Spleen (tissue), 11 donors: ENCODE results near the gene USP2. TPM values are rescaled to one million over a fixed set of nuclear protein-coding genes. Genes with fewer than 3 reads are reported as not detected.

Experiments
- DNase-seq: peaks from one replicate; pipeline ENCODE4 v3.0.0-alpha.2; 2020
- H3K27ac ChIP-seq, 8 donors: fragments of 200-600 bp; sonication (generic) in 7 of 8; 1 replicate in 4 of 8; 2 replicates in 4 of 8; pipeline versions ENCODE4 v1.5.0 to v1.8.0; 2016 to 2021; ENCODE audit warnings: inconsistent platforms in 4 of 8, mild to moderate bottlenecking in 4 of 8, moderate library complexity in 1 of 8
- H3K27me3 ChIP-seq, 7 donors: fragments of 200-600 bp; sonication (generic) in 6 of 7; replicated peaks in 1 of 7; 1 replicate in 4 of 7; 2 replicates in 3 of 7; pipeline versions ENCODE4 v1.5.0 to v1.8.0; 2016 to 2021; ENCODE audit warnings: inconsistent platforms in 3 of 7, mild to moderate bottlenecking in 1 of 7
- H3K36me3 ChIP-seq, 6 donors: fragments of 200-600 bp; sonication (generic) in 5 of 6; 1 replicate in 4 of 6; 2 replicates in 2 of 6; pipeline versions ENCODE4 v1.5.0 to v1.8.0; 2016 to 2021; ENCODE audit warnings: inconsistent platforms in 2 of 6
- H3K4me1 ChIP-seq, 6 donors: fragments of 200-600 bp; sonication (generic) in 5 of 6; 1 replicate in 3 of 6; 2 replicates in 3 of 6; pipeline versions ENCODE4 v1.5.0 to v1.8.0; 2016 to 2021; ENCODE audit warnings: inconsistent platforms in 3 of 6
- H3K4me3 ChIP-seq, 8 donors: fragments of 200-600 bp; sonication (generic) in 7 of 8; 1 replicate in 4 of 8; 2 replicates in 4 of 8; pipeline versions ENCODE4 v1.5.0 to v1.8.0; 2016 to 2021; ENCODE audit warnings: inconsistent platforms in 4 of 8, mild to moderate bottlenecking in 4 of 8, moderate library complexity in 2 of 8
- H3K9me3 ChIP-seq, 8 donors: fragments of 200-600 bp; sonication (generic) in 7 of 8; 1 replicate in 4 of 8; 2 replicates in 4 of 8; pipeline versions ENCODE4 v1.5.0 to v1.8.0; 2016 to 2021; ENCODE audit warnings: inconsistent platforms in 4 of 8
- CTCF ChIP-seq, 11 experiments: fragments of 200-600 bp in 7 of 11; fragments of 450-650 bp in 4 of 11; sonication (generic) in 4 of 11; IDR thresholded peaks in 8 of 11; conservative IDR thresholded peaks in 3 of 11; 1 replicate in 7 of 11; 2 replicates in 4 of 11; pipeline versions ENCODE4 v1.4.0 to v1.8.0; 2016 to 2021; ENCODE audit warnings: antibody characterized with exemption in 11 of 11, inconsistent platforms in 4 of 11, mild to moderate bottlenecking in 1 of 11
- POLR2A ChIP-seq, 3 donors: fragments of 450-650 bp; IDR thresholded peaks; one replicate each; pipeline ENCODE4 v1.5.1; 2017; ENCODE audit warnings: antibody characterized with exemption in 3 of 3, mild to moderate bottlenecking in 1 of 3
- POLR2AphosphoS5 ChIP-seq, 3 donors: sonication (generic); formaldehyde crosslinking; IDR thresholded peaks; one replicate each; pipeline ENCODE4 v1.5.1; 2017; ENCODE audit warnings: antibody characterized with exemption in 3 of 3
- WGBS, 5 donors: extraction: QIAGEN DNeasy Blood & Tissue Kit in 3 of 5; methylation state at CpG; one replicate each; pipeline versions ENCODE4 v1.1.5 to v1.1.7; 2013 to 2018; 5-methylcytosine and 5-hydroxymethylcytosine counted together
- intact Hi-C: fragments of 100-400 bp; cut with DNase I; formaldehyde crosslinking; loops from one replicate; pipeline ENCODE4 v1.15.0; 2023; ENCODE audit warnings: low total_unique reads
- polyA plus RNA-seq, 3 donors: library from polyadenylated mRNA; stranded (reverse); fragments of 200-250 nt; gene quantifications; one replicate each; pipeline ENCODE4 v1.2.1, GENCODE V29; 2013
- total RNA-seq, 7 donors: library from RNA; depleted of rRNA in 3 of 7; stranded (reverse); fragments of >200 nt in 3 of 7; fragmentation: NEBNext Ultra II Directional in 4 of 7; extraction: Animal tissue kit (Norgen Biotek cat#: 25700) in 4 of 7; gene quantifications; one replicate each; pipeline versions ENCODE4 v1.1.0 to v1.2.1, GENCODE V29; 2016 to 2021
- donor health status: healthy with polysubstance abuse.
- donor health status: DM: no; HTN: no; CAD: no; lungs with moderate emphysema.
- donor health status: DM: no; HTN: no; CAD: no.
- donor health status: Bipolar disorder and iron deficiency.
- donor health status: healthy.
- donor health status: DM: no; HTN: no; CAD: no.
- donor health status: DM: yes; HTN: yes; CAD: no.

USP2 gene
- total and polyA plus RNA-seq, 10 donors: 0.15 to 0.88 (median 0.45) TPM

DNA sequence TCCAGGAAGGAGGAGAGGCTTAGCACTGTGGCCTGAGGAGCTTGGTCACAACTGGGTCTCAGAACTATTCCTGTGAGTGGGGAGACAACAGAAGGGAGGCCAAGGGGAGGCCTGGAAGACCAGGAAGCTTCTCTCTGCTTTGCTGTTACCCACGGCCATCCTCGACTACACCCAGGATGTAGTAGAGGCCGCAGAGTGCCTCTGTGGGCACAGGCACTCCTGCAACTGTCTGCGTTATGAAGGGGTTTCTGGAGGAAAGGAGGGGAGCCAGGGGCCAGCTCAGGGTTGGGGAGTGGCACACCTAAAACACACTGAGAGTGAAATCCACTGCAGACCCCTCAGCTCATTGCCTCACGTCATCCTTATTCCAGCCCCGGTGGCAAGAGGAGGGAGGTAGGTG, 31.2 kb downstream of the USP2 start:
- peaks cover 0 to 64% (median 0%) of the 10 kb centered on the region in 7 donors for H3K27me3 ChIP-seq
- peak; percentile 54 for DNase-seq
- WGBS, 5 donors: 58 to 71% (median 60%) methylated on average over 6 of the region's 6 CpGs
- H3K27ac ChIP-seq: no peak overlapping the region
- no peaks in the 10 kb centered on the region for H3K4me1 ChIP-seq
- no peaks in the 10 kb centered on the region for H3K9me3 ChIP-seq
- H3K36me3 ChIP-seq: no peaks in the 10 kb centered on the region
- TF ChIP-seq CTCF (IDR thresholded peaks at IDR 0.05 in 8 of 11, conservative IDR thresholded peaks at IDR 0.05 in 3 of 11): no peak
- no peak for TF ChIP-seq POLR2A (IDR thresholded peaks at IDR 0.05)
- no peak for TF ChIP-seq POLR2AphosphoS5 (IDR thresholded peaks at IDR 0.05)
- no peak overlapping the region for H3K4me3 ChIP-seq
- intact Hi-C loops: no loop called here

DNA sequence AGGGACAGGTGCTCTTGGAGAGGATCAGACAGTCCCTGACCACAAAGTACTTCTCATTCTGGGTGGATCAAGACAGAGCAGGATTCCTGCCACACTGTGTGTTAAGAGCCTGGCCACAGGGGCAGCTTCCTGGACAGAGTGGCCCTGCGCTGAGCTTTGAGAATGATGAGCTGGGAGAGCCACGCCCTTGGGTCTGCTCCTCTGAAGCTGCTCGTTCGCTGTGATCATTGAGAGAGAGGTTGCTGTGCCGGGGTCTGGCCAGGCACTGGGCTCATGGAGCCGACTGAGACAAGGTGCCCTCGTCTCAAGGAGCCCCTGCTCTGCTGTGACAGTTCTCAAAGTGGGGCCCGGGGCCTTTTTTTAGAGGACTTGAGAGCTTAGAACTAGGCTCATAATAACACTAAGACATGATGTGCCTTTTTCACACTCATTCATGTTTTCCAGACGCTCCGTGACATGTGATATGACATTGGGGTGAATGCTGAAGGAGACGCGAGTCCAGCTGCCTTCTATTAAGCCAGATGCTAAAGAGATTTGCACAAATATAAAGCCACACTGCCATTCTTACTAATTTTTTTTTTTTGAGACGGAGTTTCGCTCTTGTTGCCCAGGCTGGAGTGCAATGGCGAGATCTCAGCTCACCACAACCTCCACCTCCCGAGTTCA, 33.4 kb downstream of the USP2 start:
- peak; percentile 52 for DNase-seq
- no peak overlapping the region for H3K4me3 ChIP-seq
- intact Hi-C loops: no loop called here
- H3K4me1 ChIP-seq: no peaks in the 10 kb centered on the region
- no peaks in the 10 kb centered on the region for H3K9me3 ChIP-seq
- no peaks in the 10 kb centered on the region for H3K36me3 ChIP-seq
- H3K27me3 ChIP-seq: peaks cover 0 to 65% (median 0%) of the 10 kb centered on the region in 7 donors
- WGBS, 5 donors: 75 to 85% (median 80%) methylated on average over 14 to 16 of the region's 16 CpGs
- no peak overlapping the region for H3K27ac ChIP-seq
- TF ChIP-seq POLR2AphosphoS5 (IDR thresholded peaks at IDR 0.05) (no peak), CTCF (IDR thresholded peaks at IDR 0.05 in 8 of 11, conservative IDR thresholded peaks at IDR 0.05 in 3 of 11) (no peak), POLR2A (IDR thresholded peaks at IDR 0.05) (no peak)

- H3K4me1 ChIP-seq: peaks cover 0 to 2% (median under 1%) of the 10 kb centered on the region in 6 donors
- WGBS, 5 donors: 65 to 83% (median 74%) methylated on average over 2 of the region's 2 CpGs
- intact Hi-C loops: no loop called here
Observed at GRCh38 chr11:119347242-119347641, 34.2 kb downstream of the USP2 start.

More at GRCh38 chr11:119347242-119347641, 34.2 kb downstream of the USP2 start:
- Histone ChIP-seq H3K27ac (no peak overlapping the region), H3K36me3 (no peaks in the 10 kb centered on the region), H3K9me3 (no peaks in the 10 kb centered on the region), H3K4me3 (no peak overlapping the region), H3K27me3 (peaks cover 0 to 65% (median 2%) of the 10 kb centered on the region in 7 donors)
- TF ChIP-seq POLR2AphosphoS5 (IDR thresholded peaks at IDR 0.05) (no peak), CTCF (IDR thresholded peaks at IDR 0.05 in 8 of 11, conservative IDR thresholded peaks at IDR 0.05 in 3 of 11) (no peak), POLR2A (IDR thresholded peaks at IDR 0.05) (no peak)
- no peak for DNase-seq
